ENCODE measurements around the gene NXNL1.
A peak's percentile ranks its signal among the peaks of the same experiment; 100 is the strongest.
"Not testable (repeated sequence)": the region's sequence is repeated elsewhere in the genome, so short reads cannot be mapped to it uniquely, and the experiment has no call there.

Gene NXNL1

DNA sequence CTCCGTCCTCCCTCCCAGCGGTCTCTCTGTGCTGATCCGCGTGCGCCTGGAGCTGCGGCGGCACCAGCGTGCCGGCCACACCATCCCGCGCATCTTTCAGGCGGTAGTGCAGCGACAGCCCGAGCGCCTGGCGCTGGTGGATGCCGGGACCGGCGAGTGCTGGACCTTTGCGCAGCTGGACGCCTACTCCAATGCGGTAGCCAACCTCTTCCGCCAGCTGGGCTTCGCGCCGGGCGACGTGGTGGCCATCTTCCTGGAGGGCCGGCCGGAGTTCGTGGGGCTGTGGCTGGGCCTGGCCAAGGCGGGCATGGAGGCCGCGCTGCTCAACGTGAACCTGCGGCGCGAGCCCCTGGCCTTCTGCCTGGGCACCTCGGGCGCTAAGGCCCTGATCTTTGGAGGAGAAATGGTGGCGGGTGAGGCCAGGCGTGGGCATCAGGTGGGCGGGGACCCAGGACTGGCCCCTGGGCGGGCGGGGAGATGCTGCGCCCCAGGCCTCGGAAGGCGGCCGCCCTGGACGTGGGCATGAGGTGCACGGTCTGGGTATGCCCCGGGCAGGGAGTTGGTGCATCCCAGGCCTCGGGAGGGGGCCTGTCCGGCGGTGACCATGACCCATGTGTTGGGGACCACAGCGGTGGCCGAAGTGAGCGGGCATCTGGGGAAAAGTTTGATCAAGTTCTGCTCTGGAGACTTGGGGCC lies 26.0 kb upstream of the NXNL1 start:
- DNase-seq (ENCODE audit: low read depth, low spot score): no peak

DNA sequence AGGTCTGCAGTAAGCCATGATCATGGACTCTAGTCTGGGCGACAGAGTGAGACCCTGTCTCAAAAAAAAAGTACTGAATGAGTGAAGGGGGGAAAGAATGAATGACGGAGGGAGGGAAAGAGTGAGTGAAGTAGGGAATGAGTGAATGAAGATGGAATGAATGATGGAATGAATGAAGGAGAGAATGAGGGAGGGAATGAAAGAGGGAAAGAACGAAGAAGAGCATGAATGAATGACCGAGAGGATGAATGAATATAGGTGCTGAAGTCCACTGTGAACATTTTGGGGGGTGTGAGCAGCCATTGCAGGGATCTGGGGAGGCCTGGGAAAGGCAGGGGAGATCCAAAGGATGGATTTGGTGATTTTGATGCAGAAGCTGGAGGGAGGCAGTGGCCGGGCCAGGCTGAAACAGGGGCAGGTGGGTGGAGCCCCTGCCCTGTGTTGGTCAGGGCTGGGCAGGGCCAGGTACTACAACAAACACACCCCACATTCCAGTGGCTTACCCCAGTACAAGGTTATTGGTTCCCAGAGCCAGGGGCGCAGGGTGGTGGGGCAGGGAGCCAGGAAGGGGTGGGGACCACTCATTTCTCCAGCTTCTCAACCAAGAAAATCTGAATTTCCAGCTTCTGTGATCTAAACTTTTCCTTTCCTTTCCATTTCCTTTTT lies 23.9 kb upstream of the NXNL1 start:
- DNase-seq (ENCODE audit: low read depth, low spot score): no peak

DNA sequence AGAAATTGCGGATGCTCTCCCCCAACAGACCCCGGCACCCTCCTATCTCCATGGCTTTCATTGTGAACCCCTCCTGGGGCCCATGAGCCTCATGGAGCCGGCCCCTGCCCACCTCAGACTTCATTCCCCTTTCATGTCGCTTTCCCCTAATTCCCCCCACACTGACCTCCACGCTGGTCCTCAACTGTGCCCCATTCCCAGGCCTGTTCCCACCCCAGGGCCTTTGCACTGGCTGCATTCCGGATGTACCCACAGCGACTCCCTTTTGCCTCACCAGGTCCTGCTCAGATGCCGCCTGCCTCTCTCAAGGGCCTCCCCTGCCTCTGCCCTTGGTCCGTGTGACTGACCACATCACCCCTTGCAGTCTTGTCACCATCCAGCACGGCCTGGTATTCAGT lies 22.9 kb upstream of the NXNL1 start:
- no peak for DNase-seq (ENCODE audit: low read depth, low spot score)

DNA sequence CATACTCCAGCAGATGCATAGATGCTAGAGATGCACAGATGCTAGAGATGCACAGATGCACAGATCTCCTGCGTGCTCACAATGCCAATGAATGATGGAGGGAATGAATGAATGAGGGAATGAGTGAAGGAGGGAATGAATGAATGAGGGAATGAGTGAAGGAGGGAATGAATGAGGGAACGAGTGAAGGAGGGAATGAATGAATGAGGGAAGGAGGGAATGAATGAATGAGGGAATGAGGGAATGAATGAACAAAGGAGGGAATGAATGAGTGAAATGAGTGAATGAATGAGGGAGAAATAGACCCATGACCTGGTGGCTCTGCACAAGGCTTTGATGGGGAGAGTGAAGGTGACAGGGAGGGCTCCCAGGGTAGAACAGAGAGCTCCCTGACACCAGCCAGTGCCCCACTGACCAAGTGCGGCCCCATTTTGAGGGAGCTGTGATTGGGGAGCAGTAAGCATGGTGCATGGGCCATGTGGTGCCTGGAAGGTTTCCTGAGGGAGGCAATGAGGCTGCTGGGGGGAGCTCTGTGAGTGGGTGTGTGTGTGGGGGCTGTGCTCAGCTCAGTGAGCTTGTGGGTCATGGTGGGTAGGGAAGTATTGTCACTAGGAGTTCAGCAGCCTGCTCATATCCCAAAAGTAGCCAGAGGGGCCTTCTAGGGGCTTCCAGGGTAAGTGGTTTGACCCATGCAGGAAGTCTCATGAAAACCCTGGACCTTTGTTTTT lies 22.3 kb upstream of the NXNL1 start:
- no peak for DNase-seq (ENCODE audit: low read depth, low spot score)

DNA sequence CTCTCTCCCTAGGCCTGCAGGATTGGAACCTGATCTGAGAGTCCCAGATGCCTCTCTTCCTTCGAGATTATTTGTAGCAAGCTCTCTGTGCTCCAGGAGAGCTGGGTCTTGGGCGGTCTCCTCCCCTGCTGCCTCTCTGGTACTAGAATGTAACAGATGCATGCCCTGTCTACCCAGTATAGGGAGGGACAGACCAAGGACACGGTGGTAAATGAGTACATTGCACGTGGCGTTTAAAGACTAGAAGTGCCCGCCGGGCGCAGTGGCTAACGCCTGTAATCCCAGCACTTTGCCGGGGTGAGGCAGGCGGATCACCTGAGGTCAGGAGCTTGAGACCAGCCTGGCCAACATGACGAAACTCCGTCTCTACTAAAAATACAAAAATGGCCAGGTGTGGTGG lies 21.3 kb upstream of the NXNL1 start:
- DNase-seq (ENCODE audit: low read depth, low spot score): no peak

DNA sequence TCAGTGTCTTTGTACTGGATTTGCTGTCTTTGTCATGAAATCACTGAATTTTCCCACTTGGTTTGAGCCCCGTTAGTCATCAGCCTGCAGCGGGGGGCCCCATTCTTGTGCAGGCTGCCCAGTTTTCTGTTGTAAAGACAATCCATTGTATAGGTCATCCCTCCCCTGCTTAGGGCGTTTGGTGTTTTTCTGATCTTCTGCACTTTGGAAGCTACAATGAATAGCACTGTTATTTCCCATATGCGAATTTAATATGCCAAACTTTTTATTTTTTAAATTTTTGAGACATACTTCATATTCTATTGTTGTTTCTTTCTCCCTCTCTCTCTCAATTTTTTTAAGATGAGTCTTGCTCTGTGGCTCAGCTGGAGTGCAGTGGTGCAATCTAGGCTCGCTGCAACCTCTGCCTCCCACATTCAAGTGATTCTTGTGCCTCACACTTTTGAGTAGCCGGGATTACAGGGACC lies 18.6 kb upstream of the NXNL1 start:
- DNase-seq (ENCODE audit: low read depth, low spot score): no peak

DNA sequence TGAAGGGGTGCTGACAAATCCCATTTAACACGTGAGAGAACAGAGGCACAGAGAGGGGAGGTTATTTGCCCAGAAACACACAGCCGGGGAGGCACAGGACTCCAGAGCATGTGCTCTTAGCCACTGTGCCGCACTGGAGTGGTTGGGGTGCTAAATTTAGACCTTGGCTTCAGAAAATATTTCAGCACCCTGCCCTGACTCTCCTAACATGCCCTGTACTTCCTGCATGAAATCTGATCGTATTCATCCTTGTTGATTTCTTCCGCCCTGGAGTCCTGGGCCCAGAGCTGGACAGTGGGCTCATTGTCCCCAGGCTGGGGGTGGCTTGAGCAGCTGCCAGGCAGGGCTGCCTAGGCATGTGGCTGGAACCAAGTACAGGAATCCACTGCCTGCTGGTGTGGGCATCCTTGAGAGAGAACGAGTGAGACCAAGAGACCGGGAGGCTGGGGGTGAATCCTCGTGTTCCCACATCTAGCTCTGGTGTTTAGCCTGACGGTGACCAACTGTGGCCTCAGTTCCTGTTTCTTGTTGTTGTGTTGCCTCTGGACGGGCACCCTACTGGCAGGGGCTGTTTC lies 14.9 kb upstream of the NXNL1 start:
- no peak for DNase-seq (ENCODE audit: low read depth, low spot score)

DNA sequence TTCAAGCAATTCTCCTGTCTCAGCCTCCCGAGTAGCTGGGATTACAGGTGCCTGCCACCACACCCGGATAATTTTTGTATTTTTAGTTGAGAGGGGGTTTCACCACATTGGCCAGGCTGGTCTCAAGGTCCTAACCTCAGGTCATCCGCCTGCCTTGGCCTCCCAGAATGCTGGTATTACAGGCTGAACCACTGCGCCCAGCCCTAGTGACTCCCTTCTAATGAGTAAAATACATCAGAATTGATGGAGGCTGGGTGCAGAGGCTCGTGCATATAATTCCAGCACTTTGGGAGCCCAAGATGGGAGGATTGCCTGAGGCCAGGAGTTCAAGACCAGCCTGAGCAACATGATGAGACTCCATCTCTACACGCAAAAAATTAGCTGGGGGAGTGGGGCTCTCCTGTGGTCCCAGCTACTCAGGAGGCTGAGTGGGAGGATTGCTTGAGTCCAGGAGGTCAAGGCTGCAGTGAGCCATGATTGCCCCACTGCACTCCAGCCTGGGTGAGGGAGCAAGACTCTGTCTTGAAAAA lies 14.3 kb upstream of the NXNL1 start:
- not testable (repeated sequence) for DNase-seq (ENCODE audit: low read depth, low spot score)

DNA sequence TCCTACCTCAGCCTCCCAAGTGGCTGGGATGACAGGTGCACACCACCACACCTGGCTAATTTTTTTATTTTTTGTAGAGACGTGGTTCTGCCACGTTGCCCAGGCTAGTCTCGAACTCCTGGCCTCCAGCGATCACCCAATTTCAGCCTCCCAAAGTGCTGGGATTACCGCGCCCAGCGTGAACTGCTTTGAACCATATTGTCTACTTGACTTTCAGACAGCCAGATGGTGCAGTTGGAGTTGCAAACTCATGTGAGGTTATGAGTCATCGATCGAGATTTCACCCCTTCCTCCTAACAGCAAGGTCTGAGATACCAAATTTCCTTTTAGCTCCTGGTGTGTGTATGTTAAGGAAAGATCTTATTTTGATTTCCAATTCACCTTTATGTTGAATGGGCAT lies 12.3 kb upstream of the NXNL1 start:
- no peak for DNase-seq (ENCODE audit: low read depth, low spot score)

DNA sequence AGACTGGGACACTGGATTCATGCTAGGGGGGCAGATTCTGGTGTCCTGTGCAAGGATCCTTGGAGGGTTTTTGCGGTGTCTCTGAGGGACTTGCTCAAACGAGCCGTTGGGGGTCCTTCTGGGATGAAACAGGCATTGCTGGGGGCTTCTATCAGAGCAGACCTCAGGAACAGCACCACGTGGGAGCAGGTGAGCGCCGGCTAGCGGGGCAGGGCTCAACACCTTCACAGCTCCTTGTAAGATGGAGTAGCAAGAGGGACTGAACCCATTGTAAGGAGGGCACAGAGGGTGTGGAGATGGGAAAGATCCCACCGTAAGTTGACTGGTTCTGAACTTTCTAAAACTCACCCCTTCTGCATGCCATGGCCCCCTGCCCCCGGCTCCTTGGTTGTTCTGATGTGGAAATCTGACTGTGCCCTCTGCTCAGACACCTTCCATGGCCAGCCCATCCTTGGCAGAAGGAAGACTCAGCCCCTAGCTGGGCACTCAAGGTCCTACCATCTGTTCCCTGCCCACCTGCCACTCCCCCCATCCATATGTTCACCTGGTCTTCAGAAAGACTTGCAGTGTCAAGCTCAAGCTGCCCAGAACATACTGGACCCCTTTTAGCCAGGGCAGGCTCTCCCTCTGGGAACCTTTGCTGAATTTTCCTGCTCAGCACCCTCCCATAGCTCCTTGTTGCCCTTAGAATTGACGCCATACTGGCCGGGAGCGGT lies 10.8 kb upstream of the NXNL1 start:
- DNase-seq (ENCODE audit: low read depth, low spot score): no peak

DNA sequence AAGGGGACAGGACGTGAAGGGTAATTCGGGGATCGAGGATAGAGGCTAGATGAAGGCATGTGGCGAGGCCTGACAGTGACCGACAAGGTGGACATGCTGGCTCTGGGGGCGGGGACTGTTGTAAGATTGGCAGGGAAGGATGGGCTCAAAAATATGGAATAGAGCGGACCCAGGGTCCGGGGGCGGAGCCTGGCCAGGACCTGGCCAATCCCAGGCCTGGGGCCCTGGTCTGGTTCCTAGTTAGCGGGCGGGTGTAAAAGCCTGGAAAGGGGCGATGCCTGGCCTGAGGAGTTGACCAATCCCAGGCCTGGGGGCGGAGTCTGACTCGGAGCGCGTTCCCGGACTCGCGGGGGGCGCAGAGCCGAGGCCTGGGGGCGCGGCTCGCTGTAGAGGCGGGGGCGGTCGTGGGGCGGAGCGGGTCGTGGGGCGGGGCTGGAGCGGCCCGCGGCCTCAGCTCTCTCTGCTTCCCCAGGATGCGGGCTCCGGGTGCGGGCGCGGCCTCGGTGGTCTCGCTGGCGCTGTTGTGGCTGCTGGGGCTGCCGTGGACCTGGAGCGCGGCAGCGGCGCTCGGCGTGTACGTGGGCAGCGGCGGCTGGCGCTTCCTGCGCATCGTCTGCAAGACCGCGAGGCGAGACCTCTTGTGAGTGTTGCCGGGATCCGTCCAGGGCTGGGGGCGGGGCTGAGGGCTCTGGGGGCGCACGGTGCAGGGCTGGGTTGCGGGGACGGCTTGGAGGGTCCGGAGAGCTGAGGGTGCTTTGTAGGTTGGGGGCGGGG lies 9.5 kb upstream of the NXNL1 start, which contains the start of gene SLC27A1:
SLC27A1 (plus strand) TSS at position 457 of the 774 bp plus-strand sequence; CDS start at position 474, 17 bp downstream.
- DNase-seq (ENCODE audit: low read depth, low spot score): peak; percentile 74

DNA sequence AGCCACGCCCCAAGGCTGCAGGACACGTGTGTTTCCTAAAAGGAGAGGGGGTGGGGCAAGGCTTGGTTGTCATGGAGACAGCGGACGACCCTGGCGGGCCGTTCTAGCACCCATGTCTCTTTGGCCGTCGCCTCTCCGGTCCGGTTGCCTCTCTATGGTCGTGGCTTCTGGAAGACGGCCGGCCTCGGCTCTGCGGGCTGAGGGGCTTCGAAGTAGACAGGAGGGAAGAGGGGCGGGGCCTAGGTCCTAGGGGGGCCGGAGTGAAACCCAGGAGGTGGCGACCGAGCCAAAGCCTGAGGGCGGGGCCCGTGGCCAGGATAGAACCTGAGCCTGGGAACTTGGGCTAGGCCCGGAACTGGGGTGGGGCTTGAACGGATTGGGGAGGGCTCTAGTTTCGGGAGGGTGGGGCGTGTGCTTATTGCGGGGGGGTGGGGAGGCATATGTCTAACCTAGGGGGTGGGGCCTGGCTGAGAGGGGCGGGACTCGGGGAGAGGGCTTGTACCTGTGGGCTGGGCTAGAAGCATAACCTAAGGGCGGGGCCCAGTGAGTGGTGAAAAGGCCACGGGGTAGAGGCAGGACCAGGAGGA lies 8.8 kb upstream of the NXNL1 start:
- DNase-seq (ENCODE audit: low read depth, low spot score): peak; percentile 79

DNA sequence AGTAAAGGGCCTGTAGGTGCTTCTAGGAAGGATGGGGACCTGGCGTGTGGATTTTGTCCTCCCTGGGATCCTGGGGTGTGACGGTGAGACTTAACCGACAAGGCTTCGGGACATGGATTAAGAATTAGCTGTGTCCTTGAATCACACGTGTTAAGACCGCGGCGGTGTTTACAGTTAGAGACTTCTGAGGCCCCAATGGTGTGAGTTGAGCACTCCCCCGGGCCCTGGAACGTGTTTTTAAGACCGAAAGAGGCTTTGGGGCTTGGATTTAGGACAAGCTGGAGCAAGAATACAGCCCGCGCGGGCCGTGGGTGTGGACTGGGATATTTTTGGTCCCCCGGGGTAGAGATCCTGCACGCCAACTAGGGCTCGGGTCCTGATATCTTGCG lies 8.4 kb upstream of the NXNL1 start:
- no peak for DNase-seq (ENCODE audit: low read depth, low spot score)

DNA sequence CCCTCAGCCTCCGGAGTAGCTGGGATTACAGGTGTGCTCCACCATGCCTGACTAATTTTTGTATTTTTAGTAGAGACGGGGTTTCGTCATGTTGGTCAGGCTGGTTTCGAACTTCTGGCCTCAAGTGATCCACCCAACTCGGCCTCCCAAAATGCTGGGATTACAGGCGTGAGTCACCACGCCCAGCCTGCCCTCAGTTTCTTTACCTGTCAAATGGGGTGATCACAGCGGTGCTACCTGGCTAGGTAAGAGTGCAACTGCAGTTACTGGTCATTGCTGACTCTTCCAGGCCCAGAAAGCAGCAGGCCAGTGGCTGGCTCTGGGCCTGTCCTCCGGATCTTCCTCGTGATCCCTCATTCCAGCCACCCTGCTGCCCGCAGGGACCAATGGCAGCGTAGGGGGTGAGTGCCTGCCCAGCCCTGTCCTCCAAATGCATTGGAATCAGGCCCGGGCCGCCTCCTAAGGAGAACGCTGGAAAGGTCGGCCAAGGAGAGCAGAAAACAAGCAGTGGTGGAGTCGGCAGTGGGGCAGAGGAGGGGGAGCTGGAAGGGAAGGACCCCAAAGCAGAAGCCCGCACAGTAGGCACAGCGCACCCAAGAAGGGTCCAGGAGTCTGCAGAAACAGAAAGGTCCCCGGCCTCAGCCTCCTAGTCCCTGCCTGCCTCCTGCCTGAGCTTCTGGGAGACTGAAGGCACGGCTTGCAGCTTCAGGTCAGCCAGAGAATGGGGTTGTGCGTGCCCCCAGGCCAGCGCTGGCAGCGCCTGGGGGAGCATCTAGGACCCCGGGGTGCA lies 7.8 kb upstream of the NXNL1 start:
- no peak for DNase-seq (ENCODE audit: low read depth, low spot score)

DNA sequence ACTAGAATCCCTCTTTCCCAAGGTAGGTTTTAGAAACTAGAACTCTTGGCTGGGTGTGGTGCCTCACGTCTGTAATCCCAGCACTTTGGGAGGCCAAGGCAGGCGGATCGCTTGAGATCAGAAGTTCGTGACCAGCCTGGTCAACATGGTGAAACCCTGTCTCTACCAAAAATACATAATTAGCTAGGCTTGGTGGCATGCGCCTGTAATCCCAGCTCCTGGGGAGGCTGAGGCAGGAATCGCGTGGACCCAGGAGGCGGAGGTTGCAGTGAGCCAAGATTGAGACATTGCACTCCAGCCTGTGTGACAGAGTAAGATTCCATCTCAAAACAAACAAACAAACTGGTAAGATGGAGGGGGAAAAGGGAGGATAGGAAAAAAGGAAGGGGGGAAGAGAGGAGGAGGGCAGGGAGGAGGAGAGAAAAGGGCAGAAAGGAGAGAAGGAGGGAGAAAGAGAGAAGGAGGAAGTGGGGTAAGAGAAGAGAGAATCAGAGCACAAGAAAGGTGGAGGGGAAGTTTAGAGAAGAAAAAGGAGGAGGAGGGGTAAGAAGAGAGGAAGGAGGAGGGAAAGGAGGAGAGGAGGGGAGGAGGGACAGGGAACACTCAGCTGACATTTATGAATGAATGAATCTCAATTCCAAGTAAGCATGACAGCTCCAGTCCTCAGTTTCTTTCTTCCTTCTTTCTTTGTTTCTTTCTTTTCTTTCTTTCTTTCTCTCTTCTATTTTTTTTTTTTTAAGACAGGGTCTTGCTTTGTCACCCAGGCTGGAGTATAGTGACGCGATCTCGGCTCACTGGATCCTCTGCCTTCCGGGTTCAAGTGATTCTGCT lies 7.0 kb upstream of the NXNL1 start:
- no peak for DNase-seq (ENCODE audit: low read depth, low spot score)

DNA sequence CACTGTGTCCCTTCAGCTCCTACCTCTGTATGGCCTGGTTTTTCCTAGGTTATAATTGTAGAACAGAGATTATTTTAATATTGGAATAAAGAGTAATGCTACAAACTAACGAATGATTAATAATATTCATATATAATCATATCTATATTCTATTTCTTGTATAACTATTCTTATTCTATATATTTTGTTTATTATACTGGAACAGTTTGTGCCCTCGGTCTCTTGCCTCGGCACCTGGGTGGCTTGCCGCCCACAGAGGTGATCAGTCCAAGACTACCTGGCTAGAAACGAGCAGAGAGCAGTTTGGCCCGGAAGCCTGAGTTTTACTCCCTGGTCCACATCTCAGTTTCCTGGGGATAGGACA lies 5.7 kb upstream of the NXNL1 start:
- DNase-seq (ENCODE audit: low read depth, low spot score): no peak

DNA sequence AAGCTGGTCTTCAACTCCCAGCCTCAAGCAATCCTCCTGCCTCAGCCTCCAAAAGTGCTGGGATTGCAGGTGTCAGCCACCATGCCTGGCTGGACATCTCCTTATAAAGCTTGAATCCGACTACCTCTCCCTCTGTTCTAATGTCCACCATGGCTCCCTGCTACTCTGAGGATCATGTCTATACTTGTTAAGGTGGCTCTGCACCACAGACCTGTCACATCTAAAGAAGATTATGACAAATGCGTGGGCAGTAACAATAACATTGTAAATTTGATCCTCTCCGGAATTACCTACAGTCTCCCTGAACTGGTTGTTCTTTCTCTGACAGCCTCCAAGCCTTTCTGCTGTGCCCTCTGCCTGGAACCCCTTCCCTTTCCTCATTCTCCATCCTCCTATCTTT lies 1.8 kb downstream of the NXNL1 start:
- no peak for DNase-seq (ENCODE audit: low read depth, low spot score)

DNA sequence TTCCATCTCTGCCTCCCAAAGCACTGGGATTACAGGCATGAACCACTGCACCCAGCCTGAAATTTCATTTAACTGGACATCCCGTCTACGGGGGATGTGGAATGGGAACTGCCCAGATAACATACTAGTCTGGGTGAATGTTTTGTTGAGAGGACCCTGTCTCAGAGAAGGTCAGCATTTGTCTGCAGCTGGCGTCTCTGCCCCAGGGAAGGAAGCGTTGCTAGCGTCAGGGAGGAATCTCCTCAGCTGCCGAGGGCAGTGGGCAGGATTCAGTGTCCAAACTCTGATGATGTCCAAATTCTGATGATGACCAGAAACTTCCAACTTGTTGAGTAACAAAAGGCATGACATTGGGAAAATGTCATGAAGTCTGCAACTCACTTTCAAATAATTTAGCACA lies 3.1 kb downstream of the NXNL1 start:
- DNase-seq (ENCODE audit: low read depth, low spot score): no peak

DNA sequence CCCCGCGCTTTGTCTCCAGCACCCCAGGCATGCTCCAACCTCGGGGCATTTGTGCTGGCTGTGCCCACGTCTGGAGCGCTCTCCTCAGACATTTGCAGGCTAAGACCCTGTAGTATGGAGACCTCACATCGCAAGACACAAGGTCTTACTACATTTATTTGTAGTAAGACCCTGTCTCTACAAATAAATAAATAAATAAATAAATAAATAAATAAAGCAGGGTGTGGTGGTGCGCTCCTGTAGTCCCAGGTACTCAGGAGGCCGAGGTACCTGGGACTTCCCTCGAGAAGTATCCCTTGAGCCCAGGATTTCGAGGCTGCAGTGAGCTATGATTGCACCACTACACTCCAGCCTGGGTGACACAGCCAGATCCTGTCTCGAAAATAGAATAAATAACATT lies 4.6 kb downstream of the NXNL1 start:
- no peak for DNase-seq (ENCODE audit: low read depth, low spot score)

Data from activated CD4-positive, CD25-positive, alpha-beta regulatory T cell treated with anti-CD3 and anti-CD28 coated beads, Interleukin-2, amount 50 U/mL, for 16 hours (primary cell).